Esophagus squamous epithelium (tissue), 5 donors: Measurements from ENCODE around the gene TRERF1. TPM values are rescaled to one million over a fixed set of nuclear protein-coding genes. Genes with fewer than 3 reads are reported as not detected.
"Not testable (repeated sequence)": the region's sequence is repeated elsewhere in the genome, so short reads cannot be mapped to it uniquely, and the experiment has no call there.

Experiments used
- DNase-seq: peaks from one replicate; lab custom pipeline; 2025; lab: John Stamatoyannopoulos, UW
- H3K27ac ChIP-seq, 4 donors: fragments of 200-600 bp; sonication (generic); one replicate each; pipeline ENCODE4 v1.5.1; 2016 to 2019; ENCODE audit warnings: mild to moderate bottlenecking in 1 of 4
- H3K27me3 ChIP-seq, 4 donors: fragments of 200-600 bp; sonication (generic); 1 replicate in 3 of 4; 2 replicates in 1 of 4; pipeline versions ENCODE4 v1.5.1 to v1.6.0; 2017 to 2021; ENCODE audit warnings: antibody characterized with exemption in 1 of 4
- H3K36me3 ChIP-seq, 3 donors: fragments of 200-600 bp; sonication (generic); one replicate each; pipeline ENCODE4 v1.5.1; 2016 to 2019
- H3K4me1 ChIP-seq, 3 donors: fragments of 200-600 bp; sonication (generic); one replicate each; pipeline ENCODE4 v1.5.1; 2017 to 2019
- H3K4me3 ChIP-seq, 4 donors: fragments of 200-600 bp; sonication (generic); 1 replicate in 3 of 4; 2 replicates in 1 of 4; pipeline ENCODE4 v1.5.1; 2016 to 2019; ENCODE audit warnings: mild to moderate bottlenecking in 2 of 4, moderate library complexity in 1 of 4
- H3K9me3 ChIP-seq, 3 donors: fragments of 200-600 bp; sonication (generic); one replicate each; pipeline ENCODE4 v1.5.1; 2016 to 2019
- POLR2A ChIP-seq, 4 donors: fragments of 450-650 bp; IDR thresholded peaks; one replicate each; pipeline ENCODE4 v1.6.1; 2017; ENCODE audit warnings: antibody characterized with exemption in 4 of 4, mild to moderate bottlenecking in 4 of 4, moderate library complexity in 3 of 4
- WGBS, 2 donors: methylation state at CpG; one replicate each; pipeline ENCODE4 v1.1.5; 2018; 5-methylcytosine and 5-hydroxymethylcytosine counted together
- intact Hi-C: fragments of 100-400 bp; cut with DNase I; formaldehyde crosslinking; loops from one replicate; pipeline ENCODE4 v1.15.0; 2022
- total RNA-seq, 4 donors: library from RNA; depleted of rRNA; stranded (reverse); fragments of >200 nt; gene quantifications; one replicate each; pipeline ENCODE4 v1.1.0, GENCODE V29; 2016
- TF ChIP-seq, protein P1 (sequence below), 6 experiments: fragments of 450-650 bp in 4 of 6; fragments of 200-600 bp in 2 of 6; sonication (generic) in 2 of 6; IDR thresholded peaks; one replicate each; pipeline ENCODE4 v1.5.1; 2016 to 2019; ENCODE audit warnings: antibody characterized with exemption in 6 of 6, mild to moderate bottlenecking in 4 of 6, moderate library complexity in 4 of 6
- donor health status: DM: yes; HTN: yes; CAD: no.

TRERF1 gene
- total RNA-seq, 4 donors from 2014 or later = 5.5 to 13.8 (median 11.5) TPM

DNA sequence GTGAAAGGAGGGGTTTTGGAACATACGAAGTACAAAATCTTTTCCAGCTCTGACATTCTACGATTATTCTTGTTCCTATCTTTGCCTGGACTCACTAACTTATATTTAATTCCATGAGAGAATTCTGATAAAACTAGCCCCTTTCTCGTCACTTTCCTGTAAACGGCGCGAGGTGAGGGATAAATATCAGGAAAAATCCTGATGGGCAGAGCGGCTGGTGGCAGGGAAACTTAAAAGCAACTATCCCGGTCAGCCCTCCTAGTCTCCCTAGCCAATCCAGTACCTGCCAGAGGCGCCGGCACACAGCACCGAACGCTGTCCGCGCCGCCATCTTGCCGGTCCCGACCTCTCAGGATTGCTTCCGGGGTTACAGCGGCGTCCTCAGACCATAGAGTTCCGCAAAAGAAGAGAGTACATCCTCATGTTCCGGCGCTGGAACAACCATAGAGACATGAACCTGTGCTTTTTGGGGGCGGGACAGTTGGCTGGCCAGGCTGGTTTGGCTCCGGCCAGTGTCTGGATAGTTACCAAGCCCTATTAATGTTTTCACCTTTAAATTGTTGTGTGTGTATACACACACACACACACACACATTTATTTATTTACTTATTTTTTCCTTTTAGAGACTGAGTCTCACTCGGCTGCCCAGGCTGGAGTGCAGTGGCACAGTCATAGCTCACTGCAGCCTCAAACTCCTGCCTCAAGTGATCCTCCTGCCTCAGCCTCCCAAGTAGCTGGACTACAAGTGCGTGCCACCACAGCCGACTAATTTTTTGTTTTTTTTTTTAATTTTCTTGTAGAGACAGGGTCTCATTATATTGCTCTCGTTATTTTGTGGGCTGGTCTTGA, 234.0 kb downstream of the TRERF1 start, which contains the start of gene MRPS10:
Gene MRPS10, minus strand, starts transcription at position 343 of the 849 bp plus-strand sequence. Its CDS starts 12 bp downstream, at position 331.
- H3K27ac ChIP-seq = peak within 1 kb of the TSS; percentile 83 to 93 (median 88)
- no peaks in the 10 kb centered on the region for H3K9me3 ChIP-seq
- peaks cover 10 to 72% (median 22%) of the 10 kb centered on the region in 3 donors for H3K4me1 ChIP-seq
- TF ChIP-seq POLR2A (IDR thresholded peaks at IDR 0.05) = peak in 3 of 4 donors; percentile 28 to 81 (median 70)
- TF ChIP-seq, protein P1, sequence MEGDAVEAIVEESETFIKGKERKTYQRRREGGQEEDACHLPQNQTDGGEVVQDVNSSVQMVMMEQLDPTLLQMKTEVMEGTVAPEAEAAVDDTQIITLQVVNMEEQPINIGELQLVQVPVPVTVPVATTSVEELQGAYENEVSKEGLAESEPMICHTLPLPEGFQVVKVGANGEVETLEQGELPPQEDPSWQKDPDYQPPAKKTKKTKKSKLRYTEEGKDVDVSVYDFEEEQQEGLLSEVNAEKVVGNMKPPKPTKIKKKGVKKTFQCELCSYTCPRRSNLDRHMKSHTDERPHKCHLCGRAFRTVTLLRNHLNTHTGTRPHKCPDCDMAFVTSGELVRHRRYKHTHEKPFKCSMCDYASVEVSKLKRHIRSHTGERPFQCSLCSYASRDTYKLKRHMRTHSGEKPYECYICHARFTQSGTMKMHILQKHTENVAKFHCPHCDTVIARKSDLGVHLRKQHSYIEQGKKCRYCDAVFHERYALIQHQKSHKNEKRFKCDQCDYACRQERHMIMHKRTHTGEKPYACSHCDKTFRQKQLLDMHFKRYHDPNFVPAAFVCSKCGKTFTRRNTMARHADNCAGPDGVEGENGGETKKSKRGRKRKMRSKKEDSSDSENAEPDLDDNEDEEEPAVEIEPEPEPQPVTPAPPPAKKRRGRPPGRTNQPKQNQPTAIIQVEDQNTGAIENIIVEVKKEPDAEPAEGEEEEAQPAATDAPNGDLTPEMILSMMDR (IDR thresholded peaks at IDR 0.05) = no peak
- WGBS, 2 donors = 10 to 20% methylated on average over 14 to 29 of the region's 29 CpGs
- H3K36me3 ChIP-seq = peaks cover 0 to 15% (median 5%) of the 10 kb centered on the region in 3 donors
- H3K4me3 ChIP-seq = peak within 1 kb of the TSS; percentile 64 to 77 (median 69)
- H3K27me3 ChIP-seq = no peaks in the 10 kb centered on the region
- DNase-seq = peak; percentile 67
- intact Hi-C loops = loop anchor here (10.0 kb wide), 1 partner anchor 53 kb away; no protein-coding TSS in a partner anchor

DNA sequence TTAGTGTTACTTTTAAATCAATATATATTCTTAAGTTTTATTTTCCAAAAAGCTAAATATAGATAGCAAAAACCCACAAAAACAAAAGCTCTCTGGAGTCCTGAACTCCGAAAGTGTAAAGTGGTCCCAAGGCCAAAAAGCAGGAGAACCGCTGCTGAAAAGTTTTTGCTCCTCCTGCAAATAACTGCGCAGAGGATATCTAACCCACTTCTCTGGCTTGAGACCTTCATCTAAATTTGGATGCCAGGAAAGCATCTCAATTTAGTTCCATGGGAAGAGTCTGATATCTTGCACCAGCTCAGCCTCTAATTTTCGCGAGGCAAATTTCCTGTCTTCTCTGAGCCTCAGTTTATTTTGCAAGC, 234.6 kb downstream of the TRERF1 start:
- intact Hi-C loops = loop anchor here (10.0 kb wide), 1 partner anchor 52 kb away; no protein-coding TSS in a partner anchor
- 0 to 3% methylated on average over 5 of the region's 5 CpGs for WGBS, 2 donors
- no peak for DNase-seq
- Histone ChIP-seq H3K36me3 (peaks cover 0 to 21% (median 5%) of the 10 kb centered on the region in 3 donors), H3K27ac (peak overlapping the region; percentile 83 to 93 (median 88)), H3K27me3 (no peaks in the 10 kb centered on the region), H3K4me1 (peaks cover 10 to 77% (median 26%) of the 10 kb centered on the region in 3 donors), H3K9me3 (no peaks in the 10 kb centered on the region), H3K4me3 (peak overlapping the region; percentile 64 to 77 (median 69))
- TF ChIP-seq, protein P1 (IDR thresholded peaks at IDR 0.05) = no peak
- no peak for TF ChIP-seq POLR2A (IDR thresholded peaks at IDR 0.05)

DNA sequence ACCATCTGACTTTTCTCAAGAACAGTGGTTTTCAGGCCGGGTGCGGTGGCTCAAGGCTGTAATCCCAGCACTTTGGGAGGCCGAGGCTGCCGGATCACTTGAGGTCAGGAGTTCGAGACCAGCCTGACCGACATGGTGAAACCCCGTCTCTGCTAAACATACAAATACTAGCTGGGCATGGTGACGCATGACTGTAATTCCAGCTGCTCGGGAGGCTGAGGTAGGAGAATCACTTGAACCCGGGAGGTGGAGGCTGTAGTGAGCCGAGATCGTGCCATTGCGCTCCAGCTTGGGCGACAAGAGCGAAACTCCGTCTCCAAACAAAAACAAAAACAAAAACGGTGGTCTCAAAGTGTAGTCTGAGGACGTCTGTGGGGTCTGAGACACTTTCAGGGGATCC, 235.2 kb downstream of the TRERF1 start:
- H3K27me3 ChIP-seq, DNase-seq, H3K9me3 ChIP-seq: not testable (repeated sequence)
- Histone ChIP-seq H3K4me1 (peaks cover 10 to 77% (median 30%) of the 10 kb centered on the region in 3 donors), H3K27ac (peak overlapping the region in 3 of 4 donors; percentile 83 to 93 (median 92)), H3K36me3 (peaks cover 0 to 27% (median 8%) of the 10 kb centered on the region in 3 donors), H3K4me3 (peak overlapping the region; percentile 64 to 77 (median 69))
- WGBS, 2 donors = 75 to 83% methylated on average over 11 to 18 of the region's 18 CpGs
- intact Hi-C loops = loop anchor here (10.0 kb wide), 1 partner anchor 52 kb away; no protein-coding TSS in a partner anchor

DNA sequence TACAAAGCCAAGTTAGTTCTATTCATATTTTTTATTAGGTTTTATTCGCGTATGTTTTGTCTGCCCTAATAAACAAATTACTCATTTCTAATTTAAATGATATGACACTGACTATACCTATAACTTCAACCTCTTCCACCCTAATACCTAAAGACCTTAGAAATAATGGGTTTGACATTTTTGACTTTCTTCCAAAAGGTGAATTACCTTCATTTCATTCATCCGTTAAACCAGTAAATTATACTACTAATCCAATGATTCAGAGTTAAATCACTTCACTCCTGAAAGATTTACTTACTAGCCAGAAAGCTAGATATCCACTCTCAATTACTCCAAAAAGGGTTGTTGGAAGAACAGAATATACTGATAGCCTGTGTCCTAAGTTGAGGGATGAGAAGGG, 239.3 kb downstream of the TRERF1 start:
- Histone ChIP-seq H3K4me1 (peaks cover 10 to 69% (median 35%) of the 10 kb centered on the region in 3 donors), H3K27ac (peak overlapping the region in 2 of 4 donors; percentile 39 to 54), H3K36me3 (peaks cover 21 to 66% (median 33%) of the 10 kb centered on the region in 3 donors), H3K27me3 (no peaks in the 10 kb centered on the region), H3K9me3 (no peaks in the 10 kb centered on the region), H3K4me3 (no peak overlapping the region)
- intact Hi-C loops = loop anchor here (10.0 kb wide), 1 partner anchor 48 kb away; no protein-coding TSS in a partner anchor
- DNase-seq = no peak
- 30 to 31% methylated on average over 3 of the region's 3 CpGs for WGBS, 2 donors
- TF ChIP-seq, protein P1 (IDR thresholded peaks at IDR 0.05) = no peak
- TF ChIP-seq POLR2A (IDR thresholded peaks at IDR 0.05) = no peak

DNA sequence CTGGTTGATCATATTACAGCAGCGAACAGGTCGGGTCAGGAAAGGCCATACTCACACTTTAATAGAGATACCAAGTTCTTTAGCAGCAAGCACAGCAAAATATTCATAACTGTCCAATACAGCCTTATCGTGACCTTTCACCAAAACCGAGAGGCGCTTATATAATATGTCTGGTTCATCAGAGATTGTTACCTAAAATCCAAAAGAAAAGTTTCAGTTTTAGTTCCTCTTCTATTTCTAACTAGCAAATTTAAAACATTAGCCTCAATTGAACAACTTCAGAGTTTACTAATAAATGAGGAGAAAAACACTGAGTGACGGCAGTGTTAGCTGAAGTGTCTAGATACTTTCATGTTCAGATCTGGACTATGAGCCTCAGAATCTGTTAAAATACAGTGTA, 240.0 kb downstream of the TRERF1 start:
- TF ChIP-seq, protein P1 (IDR thresholded peaks at IDR 0.05) = no peak
- TF ChIP-seq POLR2A (IDR thresholded peaks at IDR 0.05) = no peak
- H3K27me3 ChIP-seq = no peaks in the 10 kb centered on the region
- H3K27ac ChIP-seq = peak overlapping the region in 1 of 4 donors; percentile 39
- H3K36me3 ChIP-seq = peaks cover 21 to 73% (median 33%) of the 10 kb centered on the region in 3 donors
- H3K9me3 ChIP-seq = no peaks in the 10 kb centered on the region
- DNase-seq = no peak
- WGBS, 2 donors = 87 to 93% methylated on average over 6 of the region's 6 CpGs
- no peak overlapping the region for H3K4me3 ChIP-seq
- H3K4me1 ChIP-seq = peaks cover 5 to 63% (median 30%) of the 10 kb centered on the region in 3 donors
- intact Hi-C loops = loop anchor here (10.0 kb wide), 1 partner anchor 47 kb away; no protein-coding TSS in a partner anchor
